ENCODE data around the gene SF1.

SF1 gene

DNA sequence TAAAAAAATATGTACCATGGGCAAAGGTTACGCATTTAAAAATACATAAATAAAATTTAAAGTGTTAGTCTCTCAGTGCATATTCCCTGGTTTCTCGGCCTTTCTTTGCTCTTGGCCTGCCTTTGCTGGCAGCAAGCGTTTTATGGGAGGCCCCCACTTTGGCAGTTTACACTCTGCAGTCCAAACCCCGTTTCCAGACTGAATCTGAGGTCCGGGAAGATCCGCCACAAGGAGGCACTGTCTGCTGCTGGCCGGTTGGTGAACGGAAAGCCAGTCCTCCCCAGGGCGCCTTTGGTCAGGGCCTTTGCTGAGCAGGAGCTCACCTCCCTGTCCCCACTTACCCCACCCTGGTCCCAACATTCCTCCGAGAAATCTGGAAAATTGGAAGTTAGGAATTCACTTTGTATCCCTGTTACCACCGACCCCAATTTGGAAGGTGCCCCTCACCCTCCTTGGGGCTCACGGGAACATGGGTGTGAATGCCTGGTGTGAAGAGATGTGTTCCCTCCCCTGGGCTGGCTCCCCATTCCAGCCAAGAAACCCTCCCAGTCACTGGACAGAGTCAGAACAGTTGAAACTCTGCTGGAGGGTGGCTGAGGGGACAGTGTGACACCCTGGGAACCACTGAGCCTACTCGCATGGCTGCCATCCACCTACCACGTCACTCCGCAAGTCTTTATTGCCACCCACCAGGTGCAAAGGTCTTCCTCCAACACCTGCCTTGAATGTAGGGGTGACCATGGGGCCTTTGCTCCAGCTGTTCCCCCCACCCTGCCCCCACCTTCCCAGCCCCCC lies 9.4 kb upstream of the SF1 start:
- no peak overlapping the region for H3K23ac ChIP-seq (ENCODE audit: low read length)
- H4K8ac ChIP-seq (ENCODE audit: low read depth, low read length), result no peak overlapping the region
- no peak overlapping the region for H3K27ac ChIP-seq (ENCODE audit: low read depth, low read length)
- H3K9ac ChIP-seq (ENCODE audit: low read length), result no peak overlapping the region
- H2BK15ac ChIP-seq (replicated peaks; ENCODE audit: low read depth), result no peak overlapping the region
- H3K4me2 ChIP-seq (ENCODE audit: low read length), result no peak overlapping the region
- WGBS (ENCODE audit: extremely low coverage, insufficient coverage, low lambda C conversion rate), result no CpG with 5 or more reads among the region's 15 CpGs
- no peak overlapping the region for H2BK5ac ChIP-seq (ENCODE audit: low read length)
- no peak overlapping the region for H3K4ac ChIP-seq (ENCODE audit: low read depth, low read length)
- no peaks in the 10 kb centered on the region for H3K36me3 ChIP-seq (ENCODE audit: control insufficient read depth, insufficient read depth, low read length)
- H2BK120ac ChIP-seq (ENCODE audit: low read depth, low read length), result no peak overlapping the region
- no peak overlapping the region for H3K18ac ChIP-seq (ENCODE audit: low read length)
- no peaks in the 10 kb centered on the region for H3K4me1 ChIP-seq (ENCODE audit: control insufficient read depth, low read depth, low read length)
- H4K5ac ChIP-seq (ENCODE audit: low read length), result no peak overlapping the region
- H3K4me3 ChIP-seq (ENCODE audit: low read length), result no peak overlapping the region
- no peaks in the 10 kb centered on the region for H3K79me2 ChIP-seq (ENCODE audit: control insufficient read depth, insufficient read depth, low read length)
- H3K27me3 ChIP-seq (ENCODE audit: insufficient read depth, low read length, poor library complexity), result no peaks in the 10 kb centered on the region
- peak; percentile 65 for DNase-seq
- H2AK5ac ChIP-seq (ENCODE audit: low read length), result no peak overlapping the region
- no peaks in the 10 kb centered on the region for H3K79me1 ChIP-seq (ENCODE audit: low read length)
- no peak overlapping the region for H3K56ac ChIP-seq (ENCODE audit: low read length)

DNA sequence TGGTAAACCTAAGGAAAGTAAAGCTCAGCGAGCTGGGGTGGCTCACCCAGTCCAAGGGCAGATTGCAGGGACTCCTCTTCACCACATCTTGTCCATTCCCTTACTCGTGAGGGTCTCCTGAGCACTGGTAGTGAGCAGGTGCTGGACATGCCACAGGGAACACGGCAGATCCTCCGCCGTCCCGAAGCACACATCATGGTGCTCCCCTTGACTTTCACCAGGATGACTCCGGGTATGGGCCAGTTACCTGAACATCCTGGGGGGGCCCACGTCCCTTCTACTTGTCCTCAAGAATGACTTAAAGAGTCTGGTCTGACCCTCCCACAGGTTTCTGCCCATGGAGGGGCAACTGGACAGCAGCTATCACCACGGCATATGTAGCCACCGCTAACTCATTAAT lies 8.0 kb upstream of the SF1 start:
- Histone ChIP-seq H3K56ac (ENCODE audit: low read length) (no peak overlapping the region), H2BK120ac (ENCODE audit: low read depth, low read length) (no peak overlapping the region), H3K79me2 (ENCODE audit: control insufficient read depth, insufficient read depth, low read length) (no peaks in the 10 kb centered on the region), H4K5ac (ENCODE audit: low read length) (no peak overlapping the region), H2AK5ac (ENCODE audit: low read length) (no peak overlapping the region), H3K27ac (ENCODE audit: low read depth, low read length) (no peak overlapping the region), H3K79me1 (ENCODE audit: low read length) (no peaks in the 10 kb centered on the region), H3K9ac (ENCODE audit: low read length) (no peak overlapping the region), H3K4me3 (ENCODE audit: low read length) (no peak overlapping the region), H3K36me3 (ENCODE audit: control insufficient read depth, insufficient read depth, low read length) (no peaks in the 10 kb centered on the region), H4K8ac (ENCODE audit: low read depth, low read length) (no peak overlapping the region), H3K4me2 (ENCODE audit: low read length) (no peak overlapping the region), H2BK15ac (replicated peaks; ENCODE audit: low read depth) (no peak overlapping the region), H3K23ac (ENCODE audit: low read length) (no peak overlapping the region), H3K4ac (ENCODE audit: low read depth, low read length) (no peak overlapping the region), H2BK5ac (ENCODE audit: low read length) (no peak overlapping the region), H3K4me1 (ENCODE audit: control insufficient read depth, low read depth, low read length) (no peaks in the 10 kb centered on the region), H3K18ac (ENCODE audit: low read length) (no peak overlapping the region), H3K27me3 (ENCODE audit: insufficient read depth, low read length, poor library complexity) (no peaks in the 10 kb centered on the region)
- no peak for DNase-seq
- WGBS (ENCODE audit: extremely low coverage, insufficient coverage, low lambda C conversion rate), result no CpG with 5 or more reads among the region's 10 CpGs

GRCh38 chr11:64784813-64785581 lies 6.7 kb upstream of the SF1 start:
- H4K8ac ChIP-seq (ENCODE audit: low read depth, low read length), result no peak overlapping the region
- DNase-seq, result no peak
- H3K56ac ChIP-seq (ENCODE audit: low read length), result no peak overlapping the region
- H3K4me1 ChIP-seq (ENCODE audit: control insufficient read depth, low read depth, low read length), result no peaks in the 10 kb centered on the region
- no peak overlapping the region for H3K9ac ChIP-seq (ENCODE audit: low read length)
- no peak overlapping the region for H3K4me3 ChIP-seq (ENCODE audit: low read length)
- H2BK120ac ChIP-seq (ENCODE audit: low read depth, low read length), result no peak overlapping the region
- no peak overlapping the region for H3K23ac ChIP-seq (ENCODE audit: low read length)
- H2BK15ac ChIP-seq (replicated peaks; ENCODE audit: low read depth), result no peak overlapping the region
- H4K5ac ChIP-seq (ENCODE audit: low read length), result no peak overlapping the region
- no peak overlapping the region for H2AK5ac ChIP-seq (ENCODE audit: low read length)
- H3K18ac ChIP-seq (ENCODE audit: low read length), result no peak overlapping the region
- no peaks in the 10 kb centered on the region for H3K79me2 ChIP-seq (ENCODE audit: control insufficient read depth, insufficient read depth, low read length)
- H3K4me2 ChIP-seq (ENCODE audit: low read length), result no peak overlapping the region
- H3K36me3 ChIP-seq (ENCODE audit: control insufficient read depth, insufficient read depth, low read length), result no peaks in the 10 kb centered on the region
- WGBS (ENCODE audit: extremely low coverage, insufficient coverage, low lambda C conversion rate), result no CpG with 5 or more reads among the region's 12 CpGs
- no peak overlapping the region for H3K27ac ChIP-seq (ENCODE audit: low read depth, low read length)
- no peaks in the 10 kb centered on the region for H3K79me1 ChIP-seq (ENCODE audit: low read length)
- no peak overlapping the region for H3K4ac ChIP-seq (ENCODE audit: low read depth, low read length)
- H2BK5ac ChIP-seq (ENCODE audit: low read length), result no peak overlapping the region
- no peaks in the 10 kb centered on the region for H3K27me3 ChIP-seq (ENCODE audit: insufficient read depth, low read length, poor library complexity)

- Histone ChIP-seq H2BK15ac (replicated peaks; ENCODE audit: low read depth) (no peak overlapping the region), H3K27ac (ENCODE audit: low read depth, low read length) (peak overlapping the region; percentile 100), H3K9ac (ENCODE audit: low read length) (peak overlapping the region; percentile 91), H4K5ac (ENCODE audit: low read length) (no peak overlapping the region), H3K36me3 (ENCODE audit: control insufficient read depth, insufficient read depth, low read length) (peaks cover 18% of the 10 kb centered on the region), H3K4me1 (ENCODE audit: control insufficient read depth, low read depth, low read length) (no peaks in the 10 kb centered on the region), H2BK120ac (ENCODE audit: low read depth, low read length) (peak overlapping the region; percentile 100), H3K23ac (ENCODE audit: low read length) (peak overlapping the region; percentile 35), H3K18ac (ENCODE audit: low read length) (peak overlapping the region; percentile 100), H4K8ac (ENCODE audit: low read depth, low read length) (peak overlapping the region; percentile 100), H3K79me2 (ENCODE audit: control insufficient read depth, insufficient read depth, low read length) (peaks cover 37% of the 10 kb centered on the region), H3K79me1 (ENCODE audit: low read length) (peaks cover 13% of the 10 kb centered on the region), H2AK5ac (ENCODE audit: low read length) (no peak overlapping the region), H3K56ac (ENCODE audit: low read length) (peak overlapping the region; percentile 91), H2BK5ac (ENCODE audit: low read length) (no peak overlapping the region), H3K4me2 (ENCODE audit: low read length) (no peak overlapping the region), H3K4me3 (ENCODE audit: low read length) (peak overlapping the region; percentile 79), H3K4ac (ENCODE audit: low read depth, low read length) (peak overlapping the region; percentile 100), H3K27me3 (ENCODE audit: insufficient read depth, low read length, poor library complexity) (no peaks in the 10 kb centered on the region)
- no CpG with 5 or more reads among the region's 28 CpGs for WGBS (ENCODE audit: extremely low coverage, insufficient coverage, low lambda C conversion rate)
- no peak for DNase-seq
Observed at GRCh38 chr11:64778223-64778472, 194 bp downstream of the SF1 start.

GRCh38 chr11:64777449-64778222 lies 706 bp downstream of the SF1 start:
- Histone ChIP-seq H3K4me3 (ENCODE audit: low read length) (peak overlapping the region; percentile 96), H3K4me2 (ENCODE audit: low read length) (peak overlapping the region; percentile 66), H3K18ac (ENCODE audit: low read length) (peak overlapping the region; percentile 100), H2BK15ac (replicated peaks; ENCODE audit: low read depth) (no peak overlapping the region), H2BK5ac (ENCODE audit: low read length) (no peak overlapping the region), H3K27ac (ENCODE audit: low read depth, low read length) (peak overlapping the region; percentile 100), H3K9ac (ENCODE audit: low read length) (peak overlapping the region; percentile 98), H3K79me2 (ENCODE audit: control insufficient read depth, insufficient read depth, low read length) (peaks cover 41% of the 10 kb centered on the region), H3K4ac (ENCODE audit: low read depth, low read length) (peak overlapping the region; percentile 100), H2AK5ac (ENCODE audit: low read length) (no peak overlapping the region), H3K79me1 (ENCODE audit: low read length) (peaks cover 16% of the 10 kb centered on the region), H3K36me3 (ENCODE audit: control insufficient read depth, insufficient read depth, low read length) (peaks cover 22% of the 10 kb centered on the region), H3K56ac (ENCODE audit: low read length) (peak overlapping the region; percentile 98), H3K23ac (ENCODE audit: low read length) (peak overlapping the region; percentile 31), H4K5ac (ENCODE audit: low read length) (no peak overlapping the region), H3K4me1 (ENCODE audit: control insufficient read depth, low read depth, low read length) (no peaks in the 10 kb centered on the region), H4K8ac (ENCODE audit: low read depth, low read length) (peak overlapping the region; percentile 100), H2BK120ac (ENCODE audit: low read depth, low read length) (peak overlapping the region; percentile 100), H3K27me3 (ENCODE audit: insufficient read depth, low read length, poor library complexity) (no peaks in the 10 kb centered on the region)
- peak; percentile 84 for DNase-seq
- no CpG with 5 or more reads among the region's 98 CpGs for WGBS (ENCODE audit: extremely low coverage, insufficient coverage, low lambda C conversion rate)

All from mesendoderm (in vitro differentiated cells).